Type B pancreatic cell (in vitro differentiated cells): ENCODE results near the gene UNKL. TPM values are rescaled to one million over a fixed set of nuclear protein-coding genes. Genes with fewer than 3 reads are reported as not detected.

Experiments
- DNase-seq: peaks from one replicate; pipeline ENCODE4 v3.0.0; 2021; ENCODE audit warnings: mixed read lengths; ENCODE audit not compliant: unreplicated experiment; ENCODE audit errors: extremely low spot score
- H3K27ac Mint-ChIP-seq: 2 replicates; pipeline ENCODE4 v1.8.0; 2021; ENCODE audit warnings: mild to moderate bottlenecking, mixed read lengths
- H3K27me3 Mint-ChIP-seq: 2 replicates; pipeline ENCODE4 v1.8.0; 2021; ENCODE audit warnings: mixed read lengths
- H3K36me3 Mint-ChIP-seq: 2 replicates; pipeline ENCODE4 v1.8.0; 2021; ENCODE audit warnings: mixed read lengths
- H3K4me1 Mint-ChIP-seq: one replicate; pipeline ENCODE4 v1.8.0; 2021; ENCODE audit warnings: mixed read lengths; ENCODE audit not compliant: unreplicated experiment
- H3K4me3 Mint-ChIP-seq: 2 replicates; pipeline ENCODE4 v1.8.0; 2021; ENCODE audit warnings: mild to moderate bottlenecking, mixed read lengths
- H3K9me3 Mint-ChIP-seq: 2 replicates; pipeline ENCODE4 v1.8.0; 2021; ENCODE audit warnings: mixed read lengths
- CTCF ChIP-seq: fragments of 200-600 bp; sonication (generic); conservative IDR thresholded peaks from 2 replicates; pipeline ENCODE4 v1.5.0; 2021; ENCODE audit warnings: antibody characterized with exemption, mild to moderate bottlenecking
- total RNA-seq: library from RNA; stranded (reverse); gene quantifications from 2 replicates; pipeline ENCODE4 v1.2.1, GENCODE V29; 2021; ENCODE audit warnings: low replicate concordance

The UNKL gene
- total RNA-seq, 1 donor from 2014 or later, result 26.1 TPM

GRCh38 chr16:1385232-1385631 lies 29.3 kb downstream of the UNKL start:
- no peak overlapping the region for H3K4me3 Mint-ChIP-seq

GRCh38 chr16:1383556-1383955 lies 30.9 kb downstream of the UNKL start:
- Mint-ChIP-seq H3K27me3 (peaks cover 4% of the 10 kb centered on the region), H3K4me1 (peaks cover 9% of the 10 kb centered on the region), H3K36me3 (no peaks in the 10 kb centered on the region), H3K9me3 (no peaks in the 10 kb centered on the region), H3K27ac (no peak overlapping the region), H3K4me3 (no peak overlapping the region)
- DNase-seq, result no peak
- no peak for TF ChIP-seq CTCF

More at GRCh38 chr16:1385232-1385631, 29.3 kb downstream of the UNKL start:
- Mint-ChIP-seq H3K27me3 (no peaks in the 10 kb centered on the region), H3K27ac (no peak overlapping the region), H3K9me3 (no peaks in the 10 kb centered on the region), H3K36me3 (no peaks in the 10 kb centered on the region), H3K4me1 (peaks cover under 1% of the 10 kb centered on the region)
- no peak for DNase-seq
- TF ChIP-seq CTCF, result no peak

- DNase-seq, result no peak
- H3K9me3 Mint-ChIP-seq, result no peaks in the 10 kb centered on the region
- H3K36me3 Mint-ChIP-seq, result no peaks in the 10 kb centered on the region
- H3K4me1 Mint-ChIP-seq, result peaks cover 9% of the 10 kb centered on the region
- no peak overlapping the region for H3K4me3 Mint-ChIP-seq
- H3K27me3 Mint-ChIP-seq, result peaks cover 4% of the 10 kb centered on the region
- no peak overlapping the region for H3K27ac Mint-ChIP-seq
- TF ChIP-seq CTCF, result no peak
Observed at GRCh38 chr16:1381612-1382406, 32.7 kb downstream of the UNKL start.

- peak overlapping the region; percentile 88 for H3K27ac Mint-ChIP-seq
- DNase-seq, result no peak
- no peaks in the 10 kb centered on the region for H3K36me3 Mint-ChIP-seq
Observed at GRCh38 chr16:1380195-1380594, 34.3 kb downstream of the UNKL start.

GRCh38 chr16:1379304-1380076 lies 35.0 kb downstream of the UNKL start:
- Mint-ChIP-seq H3K4me3 (peak overlapping the region; percentile 92), H3K9me3 (no peaks in the 10 kb centered on the region), H3K4me1 (peaks cover 9% of the 10 kb centered on the region), H3K36me3 (no peaks in the 10 kb centered on the region), H3K27me3 (peaks cover 4% of the 10 kb centered on the region), H3K27ac (peak overlapping the region; percentile 91)
- TF ChIP-seq CTCF, result no peak
- no peak for DNase-seq

More at GRCh38 chr16:1380195-1380594, 34.3 kb downstream of the UNKL start:
- Mint-ChIP-seq H3K4me3 (peak overlapping the region; percentile 92), H3K4me1 (peaks cover 9% of the 10 kb centered on the region), H3K9me3 (no peaks in the 10 kb centered on the region), H3K27me3 (peaks cover 4% of the 10 kb centered on the region)
- no peak for TF ChIP-seq CTCF
